Stimulated activated CD4-positive, alpha-beta T cell treated with anti-CD3 and anti-CD28 coated beads, Interleukin-15, amount 100 ng/mL, for 1 hour (primary cell): ENCODE results near the gene MAPK8.
"Not testable (repeated sequence)": the region's sequence is repeated elsewhere in the genome, so short reads cannot be mapped to it uniquely, and the experiment has no call there.

ENCODE experiments used
- DNase-seq, 2 donors: peaks; one replicate each; pipeline ENCODE4 v3.0.0-alpha.2; 2020; ENCODE audit warnings: low read depth in 1 of 2, low spot score in 1 of 2

Gene MAPK8

GRCh38 chr10:48414778-48415177, 108.3 kb downstream of the MAPK8 start:
- DNase-seq, result no peak

DNA sequence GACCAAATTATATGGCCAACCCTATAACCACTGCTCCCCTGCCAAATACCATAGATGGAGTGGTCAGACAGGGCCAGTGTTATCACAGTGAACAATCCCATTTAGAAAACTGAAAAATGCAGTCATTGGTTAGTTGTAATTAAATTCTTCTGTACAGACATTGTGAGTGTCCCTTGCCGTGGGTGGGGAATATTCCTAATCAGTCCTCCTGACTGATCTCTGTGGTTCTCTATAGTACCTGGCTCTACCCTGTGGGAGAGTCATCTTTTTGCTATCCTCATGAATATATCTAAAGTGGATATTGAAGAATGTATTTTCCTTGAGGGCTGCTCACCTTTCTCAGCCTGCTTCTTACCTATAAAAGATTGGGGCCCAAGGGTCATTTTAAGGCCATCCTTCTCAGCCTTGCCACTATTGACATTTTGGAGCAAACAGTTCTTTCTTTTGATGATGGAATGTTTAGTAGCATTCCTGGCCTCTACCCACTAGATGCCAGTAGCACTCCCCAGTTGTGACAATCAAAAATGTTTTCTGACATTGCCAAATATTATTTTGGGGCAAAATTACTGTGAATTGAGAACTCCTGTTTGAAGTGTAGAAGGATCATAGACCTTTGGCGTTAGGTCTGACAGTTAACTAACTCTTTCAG, 110.2 kb downstream of the MAPK8 start:
- no peak for DNase-seq

DNA sequence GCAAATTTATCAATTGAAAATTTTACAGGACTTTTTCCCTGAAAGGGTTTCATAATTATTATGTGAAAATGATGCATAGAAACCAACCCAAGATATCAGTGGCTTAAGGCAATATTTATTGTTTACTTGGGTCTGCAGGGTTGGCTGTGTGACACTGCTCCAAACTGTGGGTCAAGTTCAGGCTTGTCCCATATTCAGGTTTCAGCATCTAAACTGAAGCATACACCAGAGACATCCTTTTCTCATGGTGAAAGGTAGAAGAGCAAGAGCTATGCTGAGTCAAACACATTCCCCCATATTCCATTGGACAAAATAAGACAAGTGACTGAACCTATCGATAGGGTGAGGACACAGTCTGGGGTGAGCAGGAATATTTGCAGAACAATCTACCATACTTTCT, 110.9 kb downstream of the MAPK8 start:
- DNase-seq, result no peak

GRCh38 chr10:48418189-48418788, 111.8 kb downstream of the MAPK8 start:
- DNase-seq, result no peak

- DNase-seq, result no peak
These were observed 113.2 kb downstream of the MAPK8 start for GRCh38 chr10:48419714-48420113.

GRCh38 chr10:48421862-48422261, 115.4 kb downstream of the MAPK8 start:
- not testable (repeated sequence) for DNase-seq

DNA sequence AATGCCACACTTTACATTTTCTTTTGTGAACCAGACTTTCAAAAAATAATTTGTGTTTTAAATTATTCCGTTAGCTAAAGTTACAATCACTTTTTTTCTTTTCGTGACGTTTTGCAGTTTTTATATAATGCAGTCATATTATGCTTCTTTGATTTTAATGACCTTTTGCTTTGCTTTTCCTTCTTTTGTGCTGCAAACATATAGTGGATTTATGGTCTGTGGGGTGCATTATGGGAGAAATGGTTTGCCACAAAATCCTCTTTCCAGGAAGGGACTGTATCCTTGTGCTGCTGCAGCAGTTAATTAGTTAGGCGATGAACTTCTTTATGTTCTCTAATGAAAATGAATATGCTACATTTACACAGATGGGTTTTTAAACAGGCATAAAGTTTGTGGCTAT, 117.4 kb downstream of the MAPK8 start:
- no peak for DNase-seq

GRCh38 chr10:48428896-48429295, 122.4 kb downstream of the MAPK8 start:
- no peak for DNase-seq

GRCh38 chr10:48429309-48429708, 122.8 kb downstream of the MAPK8 start:
- DNase-seq, result no peak

DNA sequence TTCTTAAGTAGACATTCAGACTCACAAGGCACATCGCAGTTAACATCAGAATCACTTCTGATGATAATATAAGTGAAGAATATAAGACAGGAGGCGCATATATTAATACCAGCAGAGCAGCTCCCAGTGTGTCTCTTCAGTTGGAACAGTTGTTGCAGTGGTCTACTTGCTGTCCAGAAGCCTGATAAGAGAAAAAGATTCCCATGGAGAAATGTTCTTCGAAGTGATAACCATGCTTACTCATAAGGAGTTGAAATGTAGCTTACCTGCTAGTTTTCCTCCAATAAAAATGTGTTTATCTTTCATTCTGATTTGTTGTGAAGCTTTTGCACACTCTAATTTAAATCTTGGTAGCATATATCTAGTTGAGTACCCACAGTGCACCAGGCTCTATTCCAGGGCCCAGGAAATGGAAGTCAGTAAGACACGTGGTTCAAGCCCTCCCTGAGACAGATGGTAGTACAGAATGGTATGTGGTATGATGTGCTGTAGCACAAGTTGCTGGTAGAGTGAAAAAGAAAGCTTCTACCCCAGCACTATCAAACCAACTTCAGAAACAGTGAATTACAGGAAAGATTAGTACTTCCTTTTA, 124.0 kb downstream of the MAPK8 start:
- no peak for DNase-seq

GRCh38 chr10:48431871-48432270, 125.4 kb downstream of the MAPK8 start:
- DNase-seq, result no peak

DNA sequence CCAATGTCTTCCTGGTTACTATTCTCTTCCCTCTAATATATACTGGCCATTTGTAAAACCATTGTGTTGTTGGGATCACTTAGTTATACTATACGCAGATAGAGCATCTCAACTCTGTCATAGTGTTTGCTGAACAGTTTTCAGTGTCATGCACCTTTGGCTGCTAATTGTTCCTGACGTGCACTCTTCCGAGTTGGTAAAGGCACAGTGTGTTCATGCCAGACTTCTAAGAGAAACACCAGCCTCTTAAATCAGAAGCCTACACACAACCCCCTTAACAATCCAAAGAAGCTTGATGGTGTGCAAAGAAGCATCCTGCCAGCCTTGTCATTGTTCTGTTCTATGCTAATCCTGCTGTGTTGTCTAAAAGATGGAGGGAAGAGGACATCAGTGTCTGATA, 131.1 kb downstream of the MAPK8 start:
- no peak for DNase-seq

DNA sequence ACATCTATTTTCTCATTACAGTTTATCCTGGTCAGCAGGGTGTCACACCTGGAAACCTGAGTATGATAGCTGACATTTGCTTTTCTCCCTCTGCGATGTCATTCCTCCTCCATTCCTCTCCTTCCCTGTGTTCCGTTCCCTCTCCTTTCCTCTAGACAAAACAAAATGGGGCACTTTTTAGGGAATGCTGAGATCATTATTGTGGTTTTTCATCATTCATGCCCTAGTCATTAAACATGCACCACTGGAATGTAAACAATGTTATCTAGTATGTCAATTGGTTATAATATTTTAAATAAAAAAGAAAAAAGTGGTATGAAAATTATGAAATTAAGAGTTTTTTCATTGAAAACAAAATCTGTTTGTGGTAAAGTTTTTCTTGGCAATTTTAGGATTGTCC, 132.6 kb downstream of the MAPK8 start:
- no peak for DNase-seq

DNA sequence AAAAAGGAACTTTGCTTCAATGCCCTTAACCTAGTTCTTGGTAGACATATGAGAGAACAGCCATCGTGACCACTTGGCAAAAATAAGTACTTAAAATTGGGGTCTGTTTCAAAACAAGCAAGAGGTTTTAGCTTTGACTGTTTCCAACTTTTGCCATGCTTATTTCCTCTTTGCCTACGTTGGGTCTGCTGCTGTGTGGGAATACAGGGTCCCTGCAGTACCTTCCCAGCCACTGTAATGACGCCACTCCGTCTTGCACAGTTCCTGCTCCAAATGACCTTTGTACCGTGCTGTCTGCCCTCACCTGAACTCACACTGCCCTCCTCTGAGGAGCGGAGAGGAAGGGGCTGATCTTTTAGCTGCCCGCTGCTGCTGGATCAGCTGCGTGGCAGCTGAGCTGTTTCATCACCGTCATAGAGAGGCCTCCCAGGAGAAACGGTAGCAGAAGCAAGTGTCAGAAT, 133.1 kb downstream of the MAPK8 start:
- DNase-seq, result no peak

DNA sequence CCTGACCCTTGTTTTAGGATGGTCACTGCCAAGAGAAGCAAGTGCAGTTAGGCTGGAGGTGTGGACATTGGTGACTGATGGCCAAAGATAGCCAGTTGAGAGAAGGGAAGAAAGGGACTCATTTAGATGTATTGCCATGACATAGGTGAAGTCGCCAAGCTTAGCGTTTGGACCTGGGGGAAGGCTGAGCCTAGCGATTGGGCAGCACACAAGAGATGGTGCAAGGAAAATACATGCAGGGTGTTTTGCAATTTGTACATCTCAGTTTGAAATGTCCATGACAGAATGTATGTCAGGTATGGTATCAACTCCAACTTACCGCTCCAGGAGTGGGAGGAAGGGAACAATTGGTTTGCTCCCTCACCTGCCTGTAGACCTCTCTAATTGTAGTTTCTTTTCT, 134.3 kb downstream of the MAPK8 start:
- DNase-seq, result no peak

DNA sequence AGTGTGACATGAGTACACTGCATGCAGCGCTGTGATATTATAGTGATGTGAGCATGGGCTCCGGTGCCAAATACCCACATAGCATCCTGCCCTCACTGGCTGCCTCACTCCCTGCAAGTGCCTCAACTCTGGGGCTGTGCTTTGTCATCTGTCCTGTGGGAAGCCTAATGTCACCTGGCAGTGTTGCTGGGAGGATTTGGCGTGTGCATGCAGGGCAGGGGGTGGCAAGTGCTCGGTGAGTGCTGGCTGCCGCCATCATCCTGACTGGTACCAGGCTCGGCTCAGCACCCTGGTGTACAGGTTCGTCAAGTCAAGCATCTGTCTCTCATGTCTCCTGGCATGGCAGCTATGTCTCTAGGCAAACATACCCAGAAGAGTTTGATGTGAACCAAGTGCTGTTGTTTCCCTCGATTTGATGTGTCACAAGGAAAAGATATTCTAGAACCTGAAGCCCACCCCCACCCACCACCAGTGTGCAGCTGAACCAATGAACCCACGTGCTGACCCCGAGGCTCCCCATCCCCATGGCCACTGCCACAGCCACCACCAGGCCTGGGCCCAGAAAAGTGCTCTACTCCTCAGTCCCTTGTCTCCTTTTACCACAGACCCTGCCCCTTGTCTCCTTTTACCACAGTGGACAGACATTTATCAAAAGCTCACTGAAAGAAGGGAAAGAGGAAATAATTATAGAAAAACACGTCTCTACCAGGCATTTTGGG, 135.8 kb downstream of the MAPK8 start:
- DNase-seq, result no peak

- DNase-seq, result no peak
These were observed 136.3 kb downstream of the MAPK8 start for GRCh38 chr10:48442809-48443177.

DNA sequence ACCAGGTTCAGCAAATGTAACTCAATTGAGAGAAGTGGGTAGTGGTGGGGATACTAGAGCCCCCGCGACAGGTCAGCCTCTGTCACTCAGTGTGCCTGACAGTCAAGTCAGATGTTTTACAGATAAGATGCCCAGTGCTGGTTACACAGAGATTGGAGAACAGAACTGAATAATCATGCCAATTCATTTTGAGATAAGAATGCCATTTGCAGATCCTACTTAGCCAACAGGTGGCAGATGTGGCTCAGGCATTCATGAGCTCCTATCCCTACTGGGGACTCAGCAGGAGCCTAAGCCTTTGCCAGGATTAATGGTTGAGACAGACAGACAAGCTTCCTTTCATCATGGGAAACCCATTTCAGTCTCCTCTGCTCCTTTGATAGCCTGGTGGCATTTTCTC, 137.8 kb downstream of the MAPK8 start:
- no peak for DNase-seq

- DNase-seq, result no peak
These were observed 138.7 kb downstream of the MAPK8 start for GRCh38 chr10:48444861-48445841.

GRCh38 chr10:48445932-48446331, 139.5 kb downstream of the MAPK8 start:
- DNase-seq, result no peak

- DNase-seq, result no peak
These were observed 140.3 kb downstream of the MAPK8 start for GRCh38 chr10:48446785-48447184.
